CD4-positive, alpha-beta T cell (primary cell): ENCODE results near the gene ST6GAL1. TPM values are rescaled to one million over a fixed set of nuclear protein-coding genes. Genes with fewer than 3 reads are reported as not detected.
"Not testable (repeated sequence)": the region's sequence is repeated elsewhere in the genome, so short reads cannot be mapped to it uniquely, and the experiment has no call there.

Source experiments
- ATAC-seq: fragments of 200-7000 bp; cut with Tn5 transposase; one replicate; pipeline ENCODE4 v1.10.0; 2022; ENCODE audit warnings: mild to moderate bottlenecking; ENCODE audit not compliant: poor library complexity
- CTCF ChIA-PET: fragments of 350-600 bp; sonication (Branson Sonifier 250); formaldehyde crosslinking; loops from one replicate; lab custom pipeline; 2021; ENCODE audit warnings: antibody characterized with exemption, inconsistent platforms; lab: Charles Lee
- POLR2A ChIA-PET: fragments of 350-600 bp; sonication (Branson Sonifier 250); formaldehyde crosslinking; loops from one replicate; lab custom pipeline; 2021; ENCODE audit warnings: antibody characterized with exemption, inconsistent platforms; lab: Charles Lee
- DNase-seq, 14 experiments: peaks; one replicate each; pipeline ENCODE4 v3.0.0-alpha.2; 2013 to 2020; ENCODE audit warnings: mixed read lengths in 2 of 14
- H3K27ac ChIP-seq, 2 donors: one replicate each; pipeline versions ENCODE4 v1.5.1 to v1.7.0; 2013; ENCODE audit warnings: low read length in 2 of 2, low read depth in 1 of 2, mild to moderate bottlenecking in 1 of 2
- H3K27me3 ChIP-seq, 2 experiments: 1 replicate in 1 of 2; 2 replicates in 1 of 2; pipeline versions ENCODE4 v1.6.1 to v1.7.0; 2013; ENCODE audit warnings: low read length in 2 of 2, control low read depth in 1 of 2, mild to moderate bottlenecking in 1 of 2, moderate library complexity in 1 of 2; ENCODE audit not compliant: insufficient read depth in 2 of 2, control insufficient read depth in 1 of 2
- H3K36me3 ChIP-seq: one replicate; pipeline ENCODE4 v1.6.1; 2013; ENCODE audit warnings: low read length, control low read depth; ENCODE audit not compliant: insufficient read depth
- H3K4me1 ChIP-seq: one replicate; pipeline ENCODE4 v1.6.1; 2013; ENCODE audit warnings: low read length, control low read depth; ENCODE audit not compliant: insufficient read depth
- H3K4me3 ChIP-seq: one replicate; pipeline ENCODE4 v1.5.1; 2013; ENCODE audit warnings: mild to moderate bottlenecking, low read length, moderate library complexity
- H3K9me3 ChIP-seq, 2 experiments: 1 replicate in 1 of 2; 2 replicates in 1 of 2; pipeline versions ENCODE4 v1.6.1 to v1.7.0; 2013; ENCODE audit warnings: low read length in 2 of 2, mild to moderate bottlenecking in 2 of 2, control low read depth in 1 of 2, moderate library complexity in 1 of 2; ENCODE audit not compliant: control insufficient read depth in 1 of 2, insufficient read depth in 1 of 2
- H3K27ac Mint-ChIP-seq: one replicate; pipeline ENCODE4 v1.8.0; 2020; ENCODE audit warnings: mixed read lengths
- H3K27me3 Mint-ChIP-seq: one replicate; pipeline ENCODE4 v1.8.0; 2021; ENCODE audit warnings: mixed read lengths
- H3K36me3 Mint-ChIP-seq: one replicate; pipeline ENCODE4 v1.8.0; 2021; ENCODE audit warnings: low read depth, mixed read lengths
- H3K4me1 Mint-ChIP-seq: one replicate; pipeline ENCODE4 v1.8.0; 2021; ENCODE audit warnings: low read depth, mixed read lengths
- H3K4me3 Mint-ChIP-seq: one replicate; pipeline ENCODE4 v1.8.0; 2020; ENCODE audit warnings: mild to moderate bottlenecking, mixed read lengths
- H3K9me3 Mint-ChIP-seq: one replicate; pipeline ENCODE4 v1.8.0; 2020; ENCODE audit warnings: mixed read lengths
- intact Hi-C, 2 experiments: fragments of 100-400 bp; cut with DNase I in 1 of 2; cut with micrococcal nuclease in 1 of 2; formaldehyde crosslinking; loops; one replicate each; pipeline versions ENCODE4 v1.15.1 to v1.9.0; 2023 to 2025; cut with DNase I, micrococcal nuclease
- total RNA-seq, 174 experiments: library from RNA in 2 of 174; stranded (reverse) in 2 of 174; gene quantifications; one replicate each; pipeline ENCODE4 v1.2.3 and lab custom pipeline; 2021 to 2026
- TF ChIP-seq, protein P1 (sequence below): fragments of 200-600 bp; IDR thresholded peaks from one replicate; pipeline ENCODE4 v1.8.0; 2022; ENCODE audit warnings: antibody characterized with exemption, mild to moderate bottlenecking

Gene ST6GAL1
- total RNA-seq, 2 experiments from 2014 or later: 27.6 to 29.1 TPM

DNA sequence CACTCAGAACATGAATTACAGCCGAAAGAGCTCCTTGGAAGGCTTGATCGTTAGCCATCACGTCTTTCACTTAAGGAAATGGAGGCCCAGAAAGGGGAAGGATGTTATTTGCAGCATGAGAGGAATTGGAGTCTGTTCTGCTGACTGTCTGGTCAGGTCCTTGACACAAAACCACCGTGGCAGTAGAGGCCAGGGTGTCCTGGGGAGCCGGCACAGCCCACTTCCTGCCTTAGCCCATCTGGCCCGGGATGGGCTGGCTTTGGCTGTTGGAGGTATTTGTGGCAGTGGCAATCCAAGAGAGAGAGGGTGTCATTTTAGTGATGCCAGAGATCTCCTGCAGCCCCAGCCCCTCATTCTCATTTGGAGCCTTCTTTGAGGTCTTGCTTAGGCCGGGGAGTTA lies 37.4 kb downstream of the ST6GAL1 start:
- no peak overlapping the region for H3K27ac ChIP-seq
- peaks cover 63% of the 10 kb centered on the region for H3K36me3 ChIP-seq

DNA sequence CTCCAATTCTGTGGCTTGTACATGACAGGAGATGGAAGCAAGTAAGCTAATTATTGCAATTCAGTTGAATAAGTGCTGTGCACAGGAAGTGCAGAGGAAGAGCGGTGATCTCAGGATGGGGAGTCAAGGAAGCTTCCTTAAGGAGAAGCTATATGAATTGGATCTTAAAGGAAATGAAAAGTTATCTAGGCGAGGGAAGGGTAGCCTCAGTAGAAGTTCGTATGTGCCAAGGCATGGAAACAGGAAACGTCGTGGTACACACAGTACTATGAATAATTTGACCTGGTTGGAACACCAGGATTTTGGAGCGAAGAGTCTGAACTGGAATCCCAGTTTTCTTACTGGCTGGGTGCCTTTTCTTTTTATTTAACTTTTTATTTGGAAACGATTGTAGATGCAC lies 39.3 kb downstream of the ST6GAL1 start:
- TF ChIP-seq, protein P1, sequence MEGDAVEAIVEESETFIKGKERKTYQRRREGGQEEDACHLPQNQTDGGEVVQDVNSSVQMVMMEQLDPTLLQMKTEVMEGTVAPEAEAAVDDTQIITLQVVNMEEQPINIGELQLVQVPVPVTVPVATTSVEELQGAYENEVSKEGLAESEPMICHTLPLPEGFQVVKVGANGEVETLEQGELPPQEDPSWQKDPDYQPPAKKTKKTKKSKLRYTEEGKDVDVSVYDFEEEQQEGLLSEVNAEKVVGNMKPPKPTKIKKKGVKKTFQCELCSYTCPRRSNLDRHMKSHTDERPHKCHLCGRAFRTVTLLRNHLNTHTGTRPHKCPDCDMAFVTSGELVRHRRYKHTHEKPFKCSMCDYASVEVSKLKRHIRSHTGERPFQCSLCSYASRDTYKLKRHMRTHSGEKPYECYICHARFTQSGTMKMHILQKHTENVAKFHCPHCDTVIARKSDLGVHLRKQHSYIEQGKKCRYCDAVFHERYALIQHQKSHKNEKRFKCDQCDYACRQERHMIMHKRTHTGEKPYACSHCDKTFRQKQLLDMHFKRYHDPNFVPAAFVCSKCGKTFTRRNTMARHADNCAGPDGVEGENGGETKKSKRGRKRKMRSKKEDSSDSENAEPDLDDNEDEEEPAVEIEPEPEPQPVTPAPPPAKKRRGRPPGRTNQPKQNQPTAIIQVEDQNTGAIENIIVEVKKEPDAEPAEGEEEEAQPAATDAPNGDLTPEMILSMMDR: no peak
- no peaks in the 10 kb centered on the region for H3K9me3 Mint-ChIP-seq
- Histone ChIP-seq H3K4me3 (no peak overlapping the region), H3K9me3 (no peaks in the 10 kb centered on the region), H3K27ac (no peak overlapping the region), H3K36me3 (peaks cover 65% of the 10 kb centered on the region), H3K27me3 (no peaks in the 10 kb centered on the region), H3K4me1 (peaks cover 16% of the 10 kb centered on the region)
- DNase-seq (no peak), ATAC-seq (no peak)
- H3K27me3 Mint-ChIP-seq: no peaks in the 10 kb centered on the region
- H3K27ac Mint-ChIP-seq: peak overlapping the region; percentile 13
- intact Hi-C loops: no loop called here
- H3K36me3 Mint-ChIP-seq: peaks cover 91% of the 10 kb centered on the region
- ChIA-PET POLR2A (interaction anchor here (0.5 kb wide), 1 partner anchor 21 kb away, joined by 3 read pairs; no protein-coding TSS in a partner anchor), CTCF (interaction anchor here (1.1 kb wide), 1 partner anchor 120 kb away, joined by 3 read pairs; no protein-coding TSS in a partner anchor)
- H3K4me1 Mint-ChIP-seq: peaks cover 38% of the 10 kb centered on the region
- H3K4me3 Mint-ChIP-seq: no peak overlapping the region

More for the DNA sequence above, 37.4 kb downstream of the ST6GAL1 start:
- Histone ChIP-seq H3K9me3 (no peaks in the 10 kb centered on the region), H3K27me3 (no peaks in the 10 kb centered on the region), H3K4me1 (peaks cover 17% of the 10 kb centered on the region), H3K4me3 (no peak overlapping the region)
- CTCF ChIA-PET: interaction anchor here (1.8 kb wide), 1 partner anchor 119 kb away, joined by 5 read pairs; no protein-coding TSS in a partner anchor
- Mint-ChIP-seq H3K9me3 (no peaks in the 10 kb centered on the region), H3K4me3 (no peak overlapping the region), H3K27ac (peak overlapping the region; percentile 8), H3K4me1 (peaks cover 38% of the 10 kb centered on the region), H3K36me3 (peaks cover 88% of the 10 kb centered on the region), H3K27me3 (no peaks in the 10 kb centered on the region)
- ATAC-seq: no peak
- POLR2A ChIA-PET: no interaction called here
- intact Hi-C loops: no loop called here
- DNase-seq: no peak
- TF ChIP-seq, protein P1: no peak

DNA sequence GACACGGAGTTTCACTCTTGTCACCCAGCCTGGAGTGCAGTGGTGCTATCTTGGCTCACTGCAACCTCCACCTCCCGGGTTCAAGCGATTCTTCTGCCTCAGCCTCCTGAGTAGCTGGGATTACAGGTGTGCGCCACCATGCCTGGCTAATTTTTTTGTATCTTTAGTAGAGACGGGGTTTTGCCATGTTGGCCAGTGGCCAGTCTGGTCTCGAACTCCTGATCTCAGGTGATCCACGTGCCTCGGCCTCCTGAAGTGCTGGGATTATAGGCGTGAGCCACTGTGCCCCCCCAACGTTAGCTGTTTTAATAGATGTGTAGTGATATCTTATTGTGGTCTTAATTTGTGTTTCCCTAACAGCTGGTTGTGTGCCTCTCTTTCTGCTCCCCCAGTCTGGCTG lies 40.8 kb downstream of the ST6GAL1 start:
- H3K4me3 ChIP-seq, H3K9me3 ChIP-seq, H3K27ac Mint-ChIP-seq, H3K9me3 Mint-ChIP-seq, DNase-seq, H3K27me3 ChIP-seq, H3K4me1 ChIP-seq, H3K27ac ChIP-seq, intact Hi-C loops, H3K27me3 Mint-ChIP-seq, H3K4me3 Mint-ChIP-seq, ATAC-seq: not testable (repeated sequence)
- ChIA-PET POLR2A (interaction anchor here (1.1 kb wide), 1 partner anchor 56 kb away, joined by 3 read pairs; no protein-coding TSS in a partner anchor), CTCF (interaction anchor here (1.2 kb wide), 1 partner anchor 57 kb away, joined by 3 read pairs; no protein-coding TSS in a partner anchor)
- Mint-ChIP-seq H3K36me3 (peaks cover 92% of the 10 kb centered on the region), H3K4me1 (peaks cover 46% of the 10 kb centered on the region)
- peaks cover 71% of the 10 kb centered on the region for H3K36me3 ChIP-seq

DNA sequence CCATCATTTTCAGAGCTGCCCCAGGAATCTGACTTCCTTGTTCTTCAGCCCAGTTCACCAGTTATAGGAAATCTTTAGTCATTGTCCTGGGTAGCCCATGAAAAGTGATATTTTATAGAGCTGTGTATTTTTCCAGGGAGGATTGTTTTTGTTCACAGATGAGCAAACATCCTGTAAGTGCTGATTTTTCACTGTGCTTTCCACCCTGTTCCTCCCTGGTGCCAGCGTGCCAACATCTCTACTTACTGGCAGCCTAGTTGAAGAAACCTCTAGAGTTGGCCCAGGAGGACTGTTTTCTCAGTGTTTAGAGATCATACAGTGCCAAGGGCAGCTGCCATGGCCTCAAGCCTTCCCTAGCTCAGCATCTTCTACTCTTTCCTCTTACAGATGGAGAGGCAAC lies 41.3 kb downstream of the ST6GAL1 start:
- H3K27me3 Mint-ChIP-seq: no peaks in the 10 kb centered on the region
- Histone ChIP-seq H3K4me3 (no peak overlapping the region), H3K36me3 (peaks cover 70% of the 10 kb centered on the region), H3K27me3 (no peaks in the 10 kb centered on the region), H3K4me1 (peaks cover 9% of the 10 kb centered on the region), H3K27ac (no peak overlapping the region), H3K9me3 (no peaks in the 10 kb centered on the region)
- H3K4me3 Mint-ChIP-seq: no peak overlapping the region
- POLR2A ChIA-PET: interaction anchor here (1.1 kb wide), 1 partner anchor 56 kb away, joined by 3 read pairs; no protein-coding TSS in a partner anchor
- TF ChIP-seq, protein P1: no peak
- H3K36me3 Mint-ChIP-seq: peaks cover 92% of the 10 kb centered on the region
- H3K4me1 Mint-ChIP-seq: peaks cover 42% of the 10 kb centered on the region
- CTCF ChIA-PET: interaction anchor here (1.2 kb wide), 1 partner anchor 56 kb away, joined by 3 read pairs; no protein-coding TSS in a partner anchor
- DNase-seq: no peak
- H3K9me3 Mint-ChIP-seq: no peaks in the 10 kb centered on the region
- no peak overlapping the region for H3K27ac Mint-ChIP-seq
- intact Hi-C loops: no loop called here
- no peak for ATAC-seq
